ENCODE data around the gene LAMA1. TPM values are rescaled to one million over a fixed set of nuclear protein-coding genes. Genes with fewer than 3 reads are reported as not detected.

LAMA1 gene
- total RNA-seq, 1 experiment from 2014 or later = 23.4 TPM

GRCh38 chr18:6971823-6972478 lies 145.6 kb downstream of the LAMA1 start:
- DNase-seq (ENCODE audit: low read depth) = no peak
- in situ Hi-C loops (cut with HindIII; ENCODE audit: low pct_unique_long_range_greater_than_20kb, low sequenced_read_pairs) = no loop called here

DNA sequence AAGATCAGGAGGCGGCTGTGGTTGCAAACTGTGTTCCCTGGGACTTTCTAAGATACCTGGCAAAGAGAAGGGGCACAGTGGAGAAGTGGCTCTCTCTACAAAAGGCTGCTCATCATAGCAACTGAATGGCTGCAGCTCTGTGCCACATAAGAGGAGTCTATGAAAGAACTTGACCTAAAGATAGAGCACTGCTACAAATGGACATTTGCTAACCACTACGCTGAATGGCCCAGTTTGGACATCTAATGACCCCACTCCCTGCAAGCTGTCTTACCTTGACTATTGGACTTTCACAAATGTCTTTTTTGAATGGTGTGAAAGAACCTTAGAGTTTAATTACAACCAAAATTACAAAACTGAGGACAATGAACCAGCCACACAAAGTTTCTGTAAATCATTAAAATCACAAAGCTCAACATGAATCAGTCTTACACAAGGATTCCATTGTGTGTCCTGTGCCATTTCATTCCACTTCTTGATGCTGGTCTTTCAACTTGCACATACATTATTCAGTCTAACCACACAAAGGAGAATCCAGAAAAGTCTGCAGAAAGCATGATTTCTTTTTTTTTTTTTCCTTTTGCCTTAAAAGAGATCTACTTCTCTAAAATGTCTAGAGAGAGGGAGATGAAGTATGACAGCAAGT lies 154.0 kb downstream of the LAMA1 start:
- in situ Hi-C loops (cut with HindIII; ENCODE audit: low pct_unique_long_range_greater_than_20kb, low sequenced_read_pairs) = no loop called here
- no peak for DNase-seq (ENCODE audit: low read depth)

DNA sequence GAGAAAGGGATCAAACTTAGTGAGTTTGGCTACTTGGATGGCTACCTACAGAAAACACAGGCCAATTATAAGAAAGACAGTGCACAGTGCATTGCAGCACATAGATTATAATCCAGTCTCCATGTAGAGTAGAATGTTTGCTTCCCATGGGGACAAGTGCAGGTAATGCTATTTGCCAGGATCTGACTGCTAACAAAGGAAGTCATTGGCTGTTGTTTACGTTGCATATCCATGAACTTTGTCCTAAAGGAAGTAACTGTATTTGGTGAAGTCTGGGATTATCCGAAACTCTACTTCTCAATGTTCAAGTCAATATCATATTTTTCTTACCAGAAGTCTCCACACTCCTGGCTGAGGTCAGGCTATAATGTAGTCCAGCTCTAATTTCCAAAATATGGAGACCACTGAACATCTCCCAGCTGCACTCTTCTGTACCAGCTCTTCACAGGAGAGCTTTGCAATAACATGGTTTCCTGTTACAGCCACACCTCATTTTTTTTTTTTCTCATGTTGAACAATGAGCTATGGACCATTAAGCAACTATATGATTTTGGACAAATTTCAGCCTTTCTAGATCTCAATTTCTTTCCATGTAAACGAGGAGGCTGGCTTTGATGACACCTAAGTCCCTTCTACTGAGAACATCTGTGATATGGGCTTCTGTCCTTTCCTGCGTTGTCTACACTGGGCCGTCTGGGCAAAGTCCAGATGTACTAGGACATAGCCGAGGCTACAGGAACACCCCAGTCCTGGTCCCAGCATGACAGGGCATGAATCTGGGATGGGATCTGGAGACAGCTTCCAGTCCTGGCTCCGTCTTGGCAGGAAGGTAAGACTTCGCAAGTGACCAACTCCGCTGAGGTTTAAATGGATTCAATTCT lies 154.8 kb downstream of the LAMA1 start:
- DNase-seq (ENCODE audit: low read depth) = no peak
- in situ Hi-C loops (cut with HindIII; ENCODE audit: low pct_unique_long_range_greater_than_20kb, low sequenced_read_pairs) = no loop called here

DNA sequence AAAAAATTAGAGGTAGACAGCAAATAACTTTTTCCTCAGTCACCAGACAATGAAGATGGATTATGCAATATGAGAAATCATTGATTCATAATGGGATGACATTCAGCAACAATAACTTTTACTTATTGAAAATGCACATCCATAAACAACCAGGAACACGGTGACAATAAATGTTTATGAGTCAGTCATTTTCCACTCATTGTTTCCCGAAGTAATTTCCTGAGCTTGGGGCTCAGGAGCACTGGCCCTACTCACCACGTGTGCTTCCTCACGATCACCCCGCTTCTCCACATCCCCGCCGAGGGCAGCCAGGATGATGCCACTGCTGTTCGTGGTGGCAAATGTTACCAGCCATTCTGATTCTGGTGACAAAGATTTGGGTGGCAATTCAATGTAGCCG lies 156.3 kb downstream of the LAMA1 start:
- in situ Hi-C loops (cut with HindIII; ENCODE audit: low pct_unique_long_range_greater_than_20kb, low sequenced_read_pairs) = no loop called here
- DNase-seq (ENCODE audit: low read depth) = no peak

- no peak for DNase-seq (ENCODE audit: low read depth)
- in situ Hi-C loops (cut with HindIII; ENCODE audit: low pct_unique_long_range_greater_than_20kb, low sequenced_read_pairs) = no loop called here
These were observed 156.9 kb downstream of the LAMA1 start for GRCh38 chr18:6960656-6961055.

DNA sequence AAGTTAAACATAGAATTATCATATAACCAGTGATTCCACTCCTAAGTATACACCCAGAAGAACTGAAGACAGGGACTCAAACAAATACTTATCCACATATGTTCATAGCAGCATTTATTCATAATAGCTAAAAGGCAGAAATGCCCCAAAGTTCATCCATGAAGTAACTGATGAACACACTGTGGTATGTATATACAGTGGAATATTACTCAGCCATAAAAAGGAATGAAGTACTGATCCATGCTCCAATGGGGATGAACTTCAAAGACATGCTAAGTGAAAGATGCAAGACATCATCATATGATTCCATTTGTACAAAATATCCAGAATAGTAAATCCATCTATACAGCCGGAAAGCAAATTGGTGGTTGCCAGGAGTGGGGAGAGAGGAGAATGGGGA lies 157.5 kb downstream of the LAMA1 start:
- DNase-seq (ENCODE audit: low read depth) = no peak
- in situ Hi-C loops (cut with HindIII; ENCODE audit: low pct_unique_long_range_greater_than_20kb, low sequenced_read_pairs) = no loop called here

- in situ Hi-C loops (cut with HindIII; ENCODE audit: low pct_unique_long_range_greater_than_20kb, low sequenced_read_pairs) = no loop called here
- no peak for DNase-seq (ENCODE audit: low read depth)
These were observed 158.5 kb downstream of the LAMA1 start for GRCh38 chr18:6959110-6959509.

- in situ Hi-C loops (cut with HindIII; ENCODE audit: low pct_unique_long_range_greater_than_20kb, low sequenced_read_pairs) = no loop called here
- DNase-seq (ENCODE audit: low read depth) = no peak
These were observed 160.6 kb downstream of the LAMA1 start for GRCh38 chr18:6956999-6957398.

DNA sequence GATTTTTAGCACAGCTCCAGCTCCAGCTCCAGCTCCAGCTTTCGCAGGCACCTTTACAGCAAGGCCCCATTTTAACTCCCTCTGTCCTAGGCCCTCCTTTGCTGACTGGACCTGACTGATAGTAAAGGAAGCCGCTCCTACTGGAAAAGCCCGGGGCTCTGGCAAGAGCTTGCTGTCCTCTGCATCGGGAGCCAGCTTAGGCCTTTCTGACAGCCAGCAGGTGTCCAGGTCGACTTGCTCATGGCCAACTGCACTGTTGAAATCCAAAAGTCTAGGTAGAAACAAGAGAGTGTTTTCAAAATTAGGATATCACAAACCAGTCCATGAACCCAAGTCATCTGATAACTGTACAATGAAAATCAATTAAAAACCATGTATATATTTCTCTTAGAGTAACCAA lies 161.1 kb downstream of the LAMA1 start:
- in situ Hi-C loops (cut with HindIII; ENCODE audit: low pct_unique_long_range_greater_than_20kb, low sequenced_read_pairs) = no loop called here
- DNase-seq (ENCODE audit: low read depth) = no peak

DNA sequence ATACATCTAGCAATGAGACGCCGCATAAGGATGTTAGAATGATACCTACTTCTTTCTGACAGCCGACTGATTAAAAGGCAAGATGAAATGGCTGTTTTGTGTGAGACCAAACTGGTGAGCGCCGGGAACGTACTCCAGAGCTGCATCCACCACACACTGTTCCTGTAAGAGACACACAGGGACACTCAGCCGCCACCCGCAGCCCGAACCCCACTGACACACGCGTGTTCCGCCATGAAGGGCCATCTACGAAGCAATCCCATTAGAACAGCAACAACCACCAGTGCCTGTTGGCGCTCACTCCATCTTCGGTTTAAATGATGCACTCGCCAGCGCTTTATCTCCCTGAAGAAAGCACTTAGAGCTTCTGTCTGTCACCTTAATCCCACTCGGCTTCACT lies 162.3 kb downstream of the LAMA1 start:
- in situ Hi-C loops (cut with HindIII; ENCODE audit: low pct_unique_long_range_greater_than_20kb, low sequenced_read_pairs) = no loop called here

DNA sequence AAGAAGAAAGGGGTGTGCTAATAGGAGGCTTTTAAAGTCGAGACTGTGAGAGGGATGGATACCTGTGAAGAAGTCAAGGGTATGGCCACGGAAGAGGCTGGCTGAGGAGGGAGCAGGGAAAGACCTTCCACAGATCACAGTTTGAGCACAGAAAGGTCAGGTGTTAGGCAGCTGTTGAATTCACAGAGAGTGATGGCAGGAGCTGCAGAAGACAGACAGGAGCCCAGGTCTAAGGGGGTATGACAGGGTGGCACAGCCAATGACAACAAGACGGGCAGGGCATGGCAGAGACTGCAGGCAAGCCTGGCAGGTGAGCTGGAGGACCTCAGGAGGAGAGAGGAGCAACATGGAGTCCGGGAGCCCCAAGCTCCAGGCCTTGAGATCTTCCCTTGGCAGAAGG lies 163.1 kb downstream of the LAMA1 start:
- in situ Hi-C loops (cut with HindIII; ENCODE audit: low pct_unique_long_range_greater_than_20kb, low sequenced_read_pairs) = no loop called here
- DNase-seq (ENCODE audit: low read depth) = no peak

More for the DNA sequence above, 162.3 kb downstream of the LAMA1 start:
- DNase-seq (ENCODE audit: low read depth) = no peak

DNA sequence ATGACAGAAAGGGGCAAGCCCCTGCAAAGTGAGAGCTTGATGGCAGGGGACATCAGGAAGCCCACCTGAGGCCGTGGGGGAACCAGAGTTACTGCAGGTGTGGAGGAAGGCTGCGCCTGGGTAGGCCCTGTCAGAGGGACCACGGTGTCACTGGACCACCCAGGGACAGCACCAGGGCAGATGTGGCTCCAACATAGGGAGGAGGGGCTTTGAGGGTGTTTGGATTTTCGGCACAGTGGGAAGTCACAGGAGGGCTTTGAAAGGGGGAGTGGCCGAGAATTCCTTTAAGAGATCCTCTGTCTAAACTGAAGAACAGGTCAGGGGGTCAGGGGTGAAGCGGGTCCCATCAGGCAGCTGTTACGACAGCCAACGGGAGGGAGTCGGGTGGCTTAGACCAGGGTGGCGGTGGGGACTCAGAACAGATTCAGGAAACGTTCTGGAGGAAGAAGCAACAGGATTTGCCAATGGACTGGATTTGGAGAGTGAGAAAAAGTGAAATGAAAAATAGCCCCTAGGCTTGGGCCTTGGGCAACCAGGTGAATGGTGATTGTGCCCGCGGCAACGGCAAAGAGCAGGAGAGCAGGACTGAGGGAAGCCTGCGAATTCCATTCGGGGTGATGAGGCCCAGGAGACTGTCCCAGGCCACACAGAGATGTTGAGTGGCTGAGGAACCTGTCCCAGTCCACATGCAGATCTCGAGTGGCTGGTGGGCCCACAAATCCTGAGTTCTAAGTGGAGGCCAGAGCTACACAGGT lies 166.1 kb downstream of the LAMA1 start:
- in situ Hi-C loops (cut with HindIII; ENCODE audit: low pct_unique_long_range_greater_than_20kb, low sequenced_read_pairs) = no loop called here
- DNase-seq (ENCODE audit: low read depth) = no peak

- in situ Hi-C loops (cut with HindIII; ENCODE audit: low pct_unique_long_range_greater_than_20kb, low sequenced_read_pairs) = no loop called here
- DNase-seq (ENCODE audit: low read depth) = no peak
These were observed 167.0 kb downstream of the LAMA1 start for GRCh38 chr18:6950641-6951040.

DNA sequence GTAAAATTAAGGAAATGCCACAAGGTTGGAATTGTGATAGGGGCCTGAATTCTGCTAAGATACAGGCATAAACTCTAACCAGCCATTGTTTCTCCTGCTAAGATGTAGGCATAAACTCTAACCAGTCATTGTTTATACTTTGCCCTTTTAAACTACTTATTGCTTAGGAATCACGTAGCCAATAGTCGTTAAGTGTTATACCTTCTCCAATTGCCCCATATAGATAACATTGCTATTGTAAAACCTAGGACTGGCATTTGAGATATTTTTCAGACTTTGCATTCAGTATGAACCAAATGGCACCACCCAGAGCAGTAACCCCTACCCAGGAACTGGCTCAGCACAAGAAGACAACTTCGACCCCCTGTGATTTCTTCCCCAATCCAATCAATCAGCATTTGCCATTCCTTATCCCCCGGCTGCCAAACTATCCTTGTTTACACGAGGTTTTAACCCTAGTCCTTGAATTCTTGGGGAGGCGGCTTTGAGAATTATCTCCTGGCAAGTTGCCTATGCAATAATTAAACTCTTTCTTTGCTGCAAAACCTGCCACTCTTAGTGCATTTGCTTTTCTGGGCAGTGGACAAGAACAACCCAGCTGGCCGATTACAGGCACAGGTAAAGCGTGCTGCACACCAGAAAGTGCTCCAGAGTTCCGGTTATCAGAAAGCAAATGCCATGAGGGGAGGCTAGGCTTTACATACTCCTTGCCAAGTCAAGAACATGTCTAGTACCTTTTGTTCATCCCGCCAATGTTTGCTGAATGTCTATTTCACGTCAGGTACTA lies 167.6 kb downstream of the LAMA1 start:
- no peak for DNase-seq (ENCODE audit: low read depth)
- in situ Hi-C loops (cut with HindIII; ENCODE audit: low pct_unique_long_range_greater_than_20kb, low sequenced_read_pairs) = no loop called here

DNA sequence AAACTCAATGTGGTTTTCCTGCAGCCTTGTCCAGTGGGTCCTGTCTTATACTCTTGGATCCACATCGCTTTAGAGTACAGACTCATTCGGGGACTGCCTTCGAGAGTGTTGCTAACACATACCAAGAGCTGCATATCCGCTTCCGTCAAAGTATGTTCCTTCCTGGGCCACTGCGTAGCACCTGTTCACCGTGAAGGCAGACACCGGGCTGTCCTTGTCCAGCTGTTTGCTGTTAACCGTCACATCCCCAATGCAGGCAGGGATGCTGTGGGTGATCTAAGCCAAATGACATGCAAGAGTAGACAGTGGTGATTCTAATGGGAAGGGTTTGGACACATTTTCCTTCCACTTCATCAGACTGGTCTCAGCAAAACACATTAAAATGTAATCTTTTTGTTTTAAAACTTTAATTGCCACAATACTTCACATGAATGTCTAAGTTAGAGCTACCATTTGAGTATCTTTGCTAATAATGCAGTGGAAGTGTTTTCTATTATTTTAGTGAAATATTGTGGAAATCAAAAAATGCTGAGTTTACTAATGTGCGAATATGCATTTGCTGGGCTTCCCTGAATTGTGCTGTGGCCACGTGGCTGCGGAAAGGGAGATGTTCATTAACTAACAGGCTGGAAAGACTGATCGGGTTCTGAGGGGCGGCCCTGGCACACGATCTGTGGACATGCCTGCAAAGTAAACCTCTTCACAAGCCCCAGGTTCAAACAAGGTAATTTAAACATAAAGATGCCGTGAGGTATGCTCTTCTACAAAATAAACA lies 169.1 kb downstream of the LAMA1 start:
- in situ Hi-C loops (cut with HindIII; ENCODE audit: low pct_unique_long_range_greater_than_20kb, low sequenced_read_pairs) = no loop called here
- DNase-seq (ENCODE audit: low read depth) = no peak

GRCh38 chr18:6947338-6948030 lies 170.1 kb downstream of the LAMA1 start:
- no peak for DNase-seq (ENCODE audit: low read depth)
- in situ Hi-C loops (cut with HindIII; ENCODE audit: low pct_unique_long_range_greater_than_20kb, low sequenced_read_pairs) = no loop called here

DNA sequence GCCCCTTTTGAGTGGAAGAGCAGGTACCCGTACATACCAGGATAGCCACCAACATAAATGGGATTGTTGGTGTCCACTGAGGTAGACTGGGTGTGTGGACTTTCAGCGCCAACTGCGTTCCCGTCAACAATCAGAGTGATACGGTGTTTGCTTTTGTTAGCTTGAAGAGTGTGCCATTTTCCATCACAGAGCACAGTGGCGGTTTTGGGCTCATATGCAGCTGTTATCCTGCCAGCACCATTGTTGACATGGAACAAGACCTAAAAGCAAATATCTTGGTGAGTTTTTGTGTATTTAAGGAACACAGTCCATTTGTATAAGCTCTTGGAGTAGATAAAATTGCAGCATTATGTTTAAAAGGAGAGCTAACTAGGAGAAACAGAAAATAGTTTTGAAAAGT lies 174.5 kb downstream of the LAMA1 start:
- in situ Hi-C loops (cut with HindIII; ENCODE audit: low pct_unique_long_range_greater_than_20kb, low sequenced_read_pairs) = no loop called here
- DNase-seq (ENCODE audit: low read depth) = no peak

Measured in Caki2 (cell line).